ENCODE data around the gene EGR2.

- no peak for TF ChIP-seq POLR2A (IDR thresholded peaks at IDR 0.05)
- TF ChIP-seq POLR2AphosphoS5 (IDR thresholded peaks at IDR 0.05), result no peak
- TF ChIP-seq CTCF (IDR thresholded peaks at IDR 0.05), result no peak
Measured at GRCh38 chr10:62790571-62790970, 25.6 kb downstream of the EGR2 start.

Data from breast epithelium (tissue), 3 donors.